ENCODE results near the gene TRPM8. TPM values are rescaled to one million over a fixed set of nuclear protein-coding genes. Genes with fewer than 3 reads are reported as not detected.

TRPM8 gene
- total RNA-seq, 1 donor from 2014 or later: not detected

DNA sequence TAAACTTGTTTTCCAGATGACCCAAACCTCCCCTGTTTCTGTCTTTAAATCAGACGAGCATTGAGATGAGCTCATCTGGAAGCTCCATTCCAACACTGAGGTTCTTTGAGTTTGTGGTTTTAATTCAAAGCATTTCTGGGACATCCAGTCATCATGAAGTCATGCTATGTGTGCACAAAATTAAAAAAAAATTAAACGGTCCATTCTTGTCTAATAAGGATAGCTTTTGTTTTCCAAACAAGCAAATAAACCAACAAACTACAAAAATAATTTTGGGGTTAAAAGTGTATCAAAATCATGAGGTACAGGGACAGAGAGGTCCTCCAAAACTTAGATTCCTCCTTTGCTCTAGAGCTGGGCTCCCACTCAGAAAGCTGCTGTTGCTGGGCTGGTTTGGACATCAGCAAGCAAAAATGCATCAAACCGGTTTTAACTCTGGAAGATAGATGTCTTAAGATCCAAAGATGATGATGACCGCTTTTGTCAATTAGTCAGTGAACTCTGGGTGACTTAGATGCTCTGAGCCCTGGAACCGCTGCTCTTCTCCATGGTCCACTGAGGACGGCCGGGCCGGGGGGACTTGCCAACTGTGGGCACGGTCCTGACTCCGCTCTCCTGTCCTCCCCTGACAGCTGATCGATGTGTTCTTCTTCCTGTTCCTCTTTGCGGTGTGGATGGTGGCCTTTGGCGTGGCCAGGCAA lies 65.4 kb downstream of the TRPM8 start:
- intact Hi-C loops (cut with micrococcal nuclease): no loop called here
- H3K27ac ChIP-seq (replicated peaks): no peak overlapping the region
- TF ChIP-seq, protein P1, sequence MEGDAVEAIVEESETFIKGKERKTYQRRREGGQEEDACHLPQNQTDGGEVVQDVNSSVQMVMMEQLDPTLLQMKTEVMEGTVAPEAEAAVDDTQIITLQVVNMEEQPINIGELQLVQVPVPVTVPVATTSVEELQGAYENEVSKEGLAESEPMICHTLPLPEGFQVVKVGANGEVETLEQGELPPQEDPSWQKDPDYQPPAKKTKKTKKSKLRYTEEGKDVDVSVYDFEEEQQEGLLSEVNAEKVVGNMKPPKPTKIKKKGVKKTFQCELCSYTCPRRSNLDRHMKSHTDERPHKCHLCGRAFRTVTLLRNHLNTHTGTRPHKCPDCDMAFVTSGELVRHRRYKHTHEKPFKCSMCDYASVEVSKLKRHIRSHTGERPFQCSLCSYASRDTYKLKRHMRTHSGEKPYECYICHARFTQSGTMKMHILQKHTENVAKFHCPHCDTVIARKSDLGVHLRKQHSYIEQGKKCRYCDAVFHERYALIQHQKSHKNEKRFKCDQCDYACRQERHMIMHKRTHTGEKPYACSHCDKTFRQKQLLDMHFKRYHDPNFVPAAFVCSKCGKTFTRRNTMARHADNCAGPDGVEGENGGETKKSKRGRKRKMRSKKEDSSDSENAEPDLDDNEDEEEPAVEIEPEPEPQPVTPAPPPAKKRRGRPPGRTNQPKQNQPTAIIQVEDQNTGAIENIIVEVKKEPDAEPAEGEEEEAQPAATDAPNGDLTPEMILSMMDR (IDR thresholded peaks at IDR 0.05; ENCODE audit: borderline replicate concordance): no peak

GRCh38 chr2:233983445-233983844 lies 66.3 kb downstream of the TRPM8 start:
- H3K4me1 ChIP-seq: no peaks in the 10 kb centered on the region
- no peak for DNase-seq

More for the DNA sequence above, 65.4 kb downstream of the TRPM8 start:
- Histone ChIP-seq H3K4me1 (no peaks in the 10 kb centered on the region), H3K27me3 (ENCODE audit: low read depth) (peaks cover 64% of the 10 kb centered on the region), H3K36me3 (no peaks in the 10 kb centered on the region), H3K9me3 (replicated peaks) (no peaks in the 10 kb centered on the region), H3K4me3 (no peak overlapping the region)
- no peak for DNase-seq

DNA sequence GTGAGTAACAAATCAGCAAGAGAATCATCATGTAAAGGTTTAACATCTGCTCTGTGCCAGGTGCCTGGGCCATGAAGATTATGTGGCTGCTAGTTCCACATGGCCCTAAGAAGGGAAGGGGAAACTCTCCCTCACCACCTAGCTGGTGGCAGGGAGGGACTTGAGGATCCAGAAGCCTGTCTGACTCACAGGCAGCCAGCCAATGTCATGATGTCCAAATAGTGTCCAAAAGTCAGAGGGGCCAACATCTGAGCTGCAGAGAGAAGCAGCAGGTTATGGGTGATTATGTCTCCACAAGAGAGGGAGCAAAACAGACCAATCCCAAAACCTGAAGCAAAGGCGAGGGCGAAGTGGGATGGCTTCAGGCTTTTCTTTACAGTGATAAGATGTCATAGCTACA lies 71.4 kb downstream of the TRPM8 start:
- peaks cover 52% of the 10 kb centered on the region for H3K27me3 ChIP-seq (ENCODE audit: low read depth)
- intact Hi-C loops (cut with micrococcal nuclease): no loop called here
- no peaks in the 10 kb centered on the region for H3K4me1 ChIP-seq
- peaks cover 9% of the 10 kb centered on the region for H3K9me3 ChIP-seq (replicated peaks)
- no peak overlapping the region for H3K27ac ChIP-seq (replicated peaks)
- H3K4me3 ChIP-seq: no peak overlapping the region
- DNase-seq: no peak
- TF ChIP-seq, protein P1 (IDR thresholded peaks at IDR 0.05; ENCODE audit: borderline replicate concordance): no peak
- no peaks in the 10 kb centered on the region for H3K36me3 ChIP-seq

More at GRCh38 chr2:233983445-233983844, 66.3 kb downstream of the TRPM8 start:
- Histone ChIP-seq H3K9me3 (replicated peaks) (no peaks in the 10 kb centered on the region), H3K36me3 (no peaks in the 10 kb centered on the region), H3K27me3 (ENCODE audit: low read depth) (peaks cover 59% of the 10 kb centered on the region), H3K4me3 (no peak overlapping the region), H3K27ac (replicated peaks) (no peak overlapping the region)
- TF ChIP-seq, protein P1 (IDR thresholded peaks at IDR 0.05; ENCODE audit: borderline replicate concordance): no peak
- intact Hi-C loops (cut with micrococcal nuclease): no loop called here

DNA sequence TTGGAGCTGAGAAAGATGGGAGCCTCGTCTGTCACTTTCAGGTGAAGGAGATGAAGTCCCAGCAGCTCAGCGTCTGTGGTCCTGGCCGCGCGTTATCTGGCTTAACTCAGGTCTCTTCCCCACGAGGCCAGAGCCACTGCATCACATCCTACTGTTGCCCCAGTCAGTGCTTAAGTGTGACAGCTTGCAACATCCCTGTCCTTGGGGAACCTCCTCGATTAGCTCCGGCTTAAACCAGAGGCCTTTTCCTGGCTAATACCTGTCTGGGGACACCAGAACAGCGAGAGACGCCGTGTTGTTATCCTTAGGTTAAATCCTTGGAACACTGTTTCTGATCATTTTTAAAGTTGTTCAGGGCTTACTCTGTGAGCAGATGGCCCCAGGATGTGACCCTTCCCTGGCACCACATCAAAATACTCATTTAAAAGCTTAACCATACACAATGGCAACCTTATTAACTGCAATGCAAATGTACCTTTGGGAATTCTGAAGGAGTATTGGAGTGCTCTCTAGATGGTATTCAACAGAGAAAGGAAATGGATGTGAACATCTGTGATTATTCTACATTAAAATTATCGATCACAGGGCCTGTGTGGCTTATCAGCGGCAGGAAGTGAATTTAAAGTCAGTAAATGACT lies 72.2 kb downstream of the TRPM8 start:
- Histone ChIP-seq H3K36me3 (no peaks in the 10 kb centered on the region), H3K4me1 (no peaks in the 10 kb centered on the region), H3K9me3 (replicated peaks) (peaks cover 9% of the 10 kb centered on the region), H3K27ac (replicated peaks) (no peak overlapping the region), H3K4me3 (no peak overlapping the region), H3K27me3 (ENCODE audit: low read depth) (peaks cover 52% of the 10 kb centered on the region)
- TF ChIP-seq, protein P1 (IDR thresholded peaks at IDR 0.05; ENCODE audit: borderline replicate concordance): no peak
- intact Hi-C loops (cut with micrococcal nuclease): no loop called here
- no peak for DNase-seq

- intact Hi-C loops (cut with micrococcal nuclease): no loop called here
- H3K27ac ChIP-seq (replicated peaks): no peak overlapping the region
These were observed 73.2 kb downstream of the TRPM8 start for GRCh38 chr2:233990261-233990798.

More at GRCh38 chr2:233990261-233990798, 73.2 kb downstream of the TRPM8 start:
- no peaks in the 10 kb centered on the region for H3K36me3 ChIP-seq
- TF ChIP-seq, protein P1 (IDR thresholded peaks at IDR 0.05; ENCODE audit: borderline replicate concordance): no peak
- no peaks in the 10 kb centered on the region for H3K4me1 ChIP-seq
- H3K4me3 ChIP-seq: no peak overlapping the region
- no peak for DNase-seq
- peaks cover 9% of the 10 kb centered on the region for H3K9me3 ChIP-seq (replicated peaks)
- H3K27me3 ChIP-seq (ENCODE audit: low read depth): peaks cover 55% of the 10 kb centered on the region

Data from left ventricle myocardium inferior (tissue), 1 donor.